Suppressor macrophage treated with lipopolysaccharide for 4 hours (primary cell): ENCODE results near the gene NOXO1.

Experiments
- DNase-seq: peaks from one replicate; pipeline ENCODE4 v3.0.0-alpha.2; 2020

NOXO1 gene

GRCh38 chr16:1993731-1994131, 12.5 kb upstream of the NOXO1 start:
- no peak for DNase-seq

GRCh38 chr16:1992704-1993317, 11.5 kb upstream of the NOXO1 start:
- DNase-seq, result no peak

GRCh38 chr16:1991948-1992703, 10.9 kb upstream of the NOXO1 start:
- peak; percentile 99 for DNase-seq

- DNase-seq, result no peak
Measured at GRCh38 chr16:1991588-1991947, 10.3 kb upstream of the NOXO1 start.

GRCh38 chr16:1991135-1991551, 9.9 kb upstream of the NOXO1 start:
- peak; percentile 41 for DNase-seq

GRCh38 chr16:1990351-1991134, 9.3 kb upstream of the NOXO1 start:
- no peak for DNase-seq

GRCh38 chr16:1990101-1990350, 8.8 kb upstream of the NOXO1 start:
- no peak for DNase-seq

GRCh38 chr16:1989209-1990100, 8.2 kb upstream of the NOXO1 start, which contains the start of gene SYNGR3:
SYNGR3 (plus strand) TSS chr16:1989970; CDS start chr16:1990103, 133 bp downstream.
- DNase-seq, result no peak

GRCh38 chr16:1987198-1987597, 5.9 kb upstream of the NOXO1 start:
- no peak for DNase-seq

GRCh38 chr16:1985466-1986150, 4.3 kb upstream of the NOXO1 start:
- no peak for DNase-seq

GRCh38 chr16:1984347-1985225, 3.3 kb upstream of the NOXO1 start:
- DNase-seq, result no peak

GRCh38 chr16:1983544-1984346, 2.5 kb upstream of the NOXO1 start, which contains the start of gene GFER:
GFER (plus strand) TSS chr16:1984193; CDS start chr16:1984219, 26 bp downstream.
- peak; percentile 96 for DNase-seq

GRCh38 chr16:1982991-1983543, 1.8 kb upstream of the NOXO1 start:
- no peak for DNase-seq

GRCh38 chr16:1982013-1982433, 754 bp upstream of the NOXO1 start:
- DNase-seq, result no peak

- no peak for DNase-seq
Measured at GRCh38 chr16:1980770-1981087, 540 bp downstream of the NOXO1 start.

- no peak for DNase-seq
Measured at GRCh38 chr16:1980030-1980769, 1.1 kb downstream of the NOXO1 start.

- DNase-seq, result no peak
Measured at GRCh38 chr16:1979271-1980029, 1.8 kb downstream of the NOXO1 start.

GRCh38 chr16:1978476-1979120, 2.7 kb downstream of the NOXO1 start:
- DNase-seq, result no peak
